Mesothelial cell of epicardium (in vitro differentiated cells): Measurements from ENCODE around the gene AGRN. TPM values are rescaled to one million over a fixed set of nuclear protein-coding genes. Genes with fewer than 3 reads are reported as not detected.
"Not testable (repeated sequence)": the region's sequence is repeated elsewhere in the genome, so short reads cannot be mapped to it uniquely, and the experiment has no call there.

Experiments
- DNase-seq, 2 experiments: peaks; one replicate each; pipeline ENCODE4 v3.0.0; 2021; ENCODE audit warnings: low spot score in 2 of 2; ENCODE audit not compliant: unreplicated experiment in 2 of 2
- H3K27ac Mint-ChIP-seq: 2 replicates; pipeline ENCODE4 v1.8.0; 2021; ENCODE audit warnings: mixed read lengths
- H3K27me3 Mint-ChIP-seq: 2 replicates; pipeline ENCODE4 v1.8.0; 2021; ENCODE audit warnings: low read depth, mixed read lengths
- H3K36me3 Mint-ChIP-seq: 2 replicates; pipeline ENCODE4 v1.8.0; 2021; ENCODE audit warnings: mixed read lengths
- H3K4me1 Mint-ChIP-seq: 2 replicates; pipeline ENCODE4 v1.8.0; 2021; ENCODE audit warnings: mixed read lengths
- H3K4me3 Mint-ChIP-seq: 2 replicates; pipeline ENCODE4 v1.8.0; 2021; ENCODE audit warnings: mild to moderate bottlenecking, moderate library complexity, mixed read lengths
- H3K9me3 Mint-ChIP-seq: 2 replicates; pipeline ENCODE4 v1.8.0; 2021; ENCODE audit warnings: mixed read lengths
- CTCF ChIP-seq: fragments of 200-600 bp; sonication (generic); IDR thresholded peaks from one replicate; pipeline ENCODE4 v1.5.0; 2021; ENCODE audit warnings: antibody characterized with exemption; ENCODE audit not compliant: unreplicated experiment
- total RNA-seq: library from RNA; stranded (reverse); gene quantifications from 3 replicates; pipeline ENCODE4 v1.2.1, GENCODE V29; 2021

AGRN gene
- total RNA-seq, 1 donor from 2014 or later, result 514 TPM

- no peak overlapping the region for H3K27ac Mint-ChIP-seq
- no peak for DNase-seq
- no peaks in the 10 kb centered on the region for H3K36me3 Mint-ChIP-seq
- H3K27me3 Mint-ChIP-seq, result peaks cover 15% of the 10 kb centered on the region
- H3K4me3 Mint-ChIP-seq, result no peak overlapping the region
- H3K4me1 Mint-ChIP-seq, result no peaks in the 10 kb centered on the region
- TF ChIP-seq CTCF, result no peak
- H3K9me3 Mint-ChIP-seq, result no peaks in the 10 kb centered on the region
Measured at GRCh38 chr1:1072299-1072848, 52.5 kb downstream of the AGRN start.

GRCh38 chr1:1072849-1073742 lies 53.2 kb downstream of the AGRN start:
- H3K27me3 Mint-ChIP-seq, result peaks cover 14% of the 10 kb centered on the region
- no peak overlapping the region for H3K27ac Mint-ChIP-seq
- H3K4me3 Mint-ChIP-seq, result no peak overlapping the region
- H3K36me3 Mint-ChIP-seq, result no peaks in the 10 kb centered on the region
- no peaks in the 10 kb centered on the region for H3K9me3 Mint-ChIP-seq
- DNase-seq, result no peak
- no peak for TF ChIP-seq CTCF
- no peaks in the 10 kb centered on the region for H3K4me1 Mint-ChIP-seq

DNA sequence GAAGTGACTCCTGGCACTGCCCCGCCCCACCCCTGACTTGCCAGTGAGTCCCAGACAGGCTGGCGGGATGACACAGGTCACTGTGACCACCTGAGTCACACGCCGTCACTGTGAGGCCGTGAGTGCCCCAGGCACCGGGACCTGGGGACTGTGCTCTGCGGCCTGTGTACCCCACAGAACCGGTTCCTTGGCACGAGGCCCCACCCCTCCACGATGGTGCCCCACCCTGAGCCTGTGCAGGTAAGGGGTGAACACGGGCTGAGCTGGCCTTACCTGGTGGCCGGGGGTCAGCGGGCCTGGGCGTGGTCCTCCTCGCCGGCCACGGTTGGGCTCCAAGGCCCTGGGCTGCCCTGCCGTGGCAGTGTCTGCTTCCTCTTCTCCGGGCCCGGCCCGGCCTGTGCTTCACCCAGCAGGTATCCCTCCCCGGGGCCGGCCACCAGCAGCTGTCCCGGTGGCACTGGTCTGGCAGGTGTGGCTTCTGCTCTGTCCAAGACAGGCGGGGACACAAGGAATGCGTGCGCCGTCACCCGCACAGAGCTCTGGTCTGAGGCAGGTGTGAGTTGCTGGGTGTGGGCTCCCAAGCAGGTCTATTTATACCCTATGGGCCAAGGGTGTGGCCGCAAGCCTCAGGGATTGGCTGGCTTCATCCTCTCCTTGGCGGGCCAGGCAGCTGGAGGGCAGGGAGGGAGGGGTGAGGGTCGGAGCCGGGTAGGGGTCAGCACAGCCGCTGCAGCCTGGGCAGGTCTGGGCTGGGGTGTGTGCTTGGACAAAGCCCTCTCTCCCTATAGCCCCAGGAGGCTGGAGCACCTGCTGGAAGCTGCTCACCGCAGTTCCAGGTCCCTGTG lies 54.0 kb downstream of the AGRN start, which contains the start of gene RNF223:
Gene RNF223, minus strand, starts transcription at position 564 of the 845 bp plus-strand sequence. CDS start 1,740 bp downstream, outside the sequence.
- DNase-seq, result no peak
- peaks cover 10% of the 10 kb centered on the region for H3K27me3 Mint-ChIP-seq
- H3K4me1 Mint-ChIP-seq, result no peaks in the 10 kb centered on the region
- H3K9me3 Mint-ChIP-seq, result no peaks in the 10 kb centered on the region
- TF ChIP-seq CTCF, result no peak
- H3K27ac Mint-ChIP-seq, result no peak within 1 kb of the TSS
- H3K4me3 Mint-ChIP-seq, result no peak within 1 kb of the TSS
- no peaks in the 10 kb centered on the region for H3K36me3 Mint-ChIP-seq

GRCh38 chr1:1074631-1075147 lies 54.8 kb downstream of the AGRN start:
- H3K27me3 Mint-ChIP-seq, result peaks cover 11% of the 10 kb centered on the region
- H3K36me3 Mint-ChIP-seq, result no peaks in the 10 kb centered on the region
- H3K9me3 Mint-ChIP-seq, result no peaks in the 10 kb centered on the region
- H3K4me1 Mint-ChIP-seq, result no peaks in the 10 kb centered on the region
- DNase-seq, result no peak
- no peak for TF ChIP-seq CTCF
- H3K27ac Mint-ChIP-seq, result no peak overlapping the region
- H3K4me3 Mint-ChIP-seq, result no peak overlapping the region

- Mint-ChIP-seq H3K4me1 (peaks cover 4% of the 10 kb centered on the region), H3K9me3 (no peaks in the 10 kb centered on the region), H3K4me3 (no peak overlapping the region), H3K27ac (no peak overlapping the region), H3K27me3 (peaks cover 5% of the 10 kb centered on the region), H3K36me3 (no peaks in the 10 kb centered on the region)
- no peak for TF ChIP-seq CTCF
- peak in 1 of 2 experiments; percentile 17 for DNase-seq
Measured at GRCh38 chr1:1075148-1075935, 55.4 kb downstream of the AGRN start.

DNA sequence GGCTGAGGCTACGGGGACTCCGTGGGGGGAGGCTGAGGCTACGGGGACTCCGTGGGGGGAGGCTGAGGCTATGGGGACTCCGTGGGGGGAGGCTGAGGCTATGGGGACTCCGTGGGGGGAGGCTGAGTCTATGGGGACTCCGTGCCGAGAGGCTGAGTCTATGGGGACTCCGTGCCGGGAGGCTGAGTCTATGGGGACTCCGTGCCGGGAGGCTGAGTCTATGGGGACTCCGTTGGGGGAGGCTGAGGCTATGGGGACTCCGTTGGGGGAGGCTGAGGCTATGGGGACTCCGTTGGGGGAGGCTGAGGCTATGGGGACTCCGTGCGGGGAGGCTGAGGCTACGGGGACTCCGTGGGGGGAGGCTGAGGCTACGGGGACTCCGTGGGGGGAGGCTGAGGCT lies 57.5 kb downstream of the AGRN start:
- not testable (repeated sequence) for H3K27me3 Mint-ChIP-seq, H3K4me3 Mint-ChIP-seq

More for the DNA sequence above, 57.5 kb downstream of the AGRN start:
- not testable (repeated sequence) for H3K36me3 Mint-ChIP-seq, DNase-seq, H3K27ac Mint-ChIP-seq, H3K4me1 Mint-ChIP-seq, H3K9me3 Mint-ChIP-seq
